ENCODE measurements around the gene RAB40C.

- TF ChIP-seq POLR2AphosphoS5 (IDR thresholded peaks at IDR 0.05; ENCODE audit: borderline replicate concordance, low read depth, low read length): no peak
- no peak for TF ChIP-seq EZH2 (IDR thresholded peaks at IDR 0.05)
Observed at GRCh38 chr16:590188-590814, 435 bp downstream of the RAB40C start.
